MM.1S (cell line): ENCODE data around the gene STYXL1.
"Not testable (repeated sequence)": the region's sequence is repeated elsewhere in the genome, so short reads cannot be mapped to it uniquely, and the experiment has no call there.

Experiments used
- DNase-seq: peaks from one replicate; pipeline ENCODE4 v3.0.0-alpha.2; 2015
- H2AFZ ChIP-seq: fragments of 300-600 bp; sonication (generic); 2 replicates; pipeline ENCODE4 v1.6.0; 2016; ENCODE audit warnings: antibody characterized with exemption, low read length
- H3F3A ChIP-seq: fragments of 300-600 bp; sonication (generic); 2 replicates; pipeline ENCODE4 v1.6.1; 2016; ENCODE audit warnings: mild to moderate bottlenecking, antibody characterized with exemption, low read length, moderate library complexity, mixed read lengths; ENCODE audit not compliant: insufficient read depth
- H3K27ac ChIP-seq: fragments of 300-600 bp; sonication (generic); 2 replicates; pipeline ENCODE4 v1.5.1; 2016; ENCODE audit warnings: mild to moderate bottlenecking, low read length
- H3K27me3 ChIP-seq: fragments of 300-600 bp; sonication (generic); replicated peaks from 2 replicates; pipeline ENCODE4 v1.6.0; 2016; ENCODE audit warnings: low read length; ENCODE audit not compliant: insufficient read depth
- H3K36me3 ChIP-seq: fragments of 300-600 bp; sonication (generic); replicated peaks from 2 replicates; pipeline ENCODE4 v1.6.1; 2016; ENCODE audit warnings: mild to moderate bottlenecking, low read length, mixed read lengths; ENCODE audit not compliant: insufficient read depth
- H3K4me1 ChIP-seq: fragments of 300-600 bp; sonication (generic); 2 replicates; pipeline ENCODE4 v1.6.1; 2016; ENCODE audit warnings: low read length, mixed read lengths
- H3K4me2 ChIP-seq: fragments of 300-600 bp; sonication (generic); 2 replicates; pipeline ENCODE4 v1.6.0; 2016; ENCODE audit warnings: low read depth, low read length
- H3K4me3 ChIP-seq: fragments of 300-600 bp; sonication (generic); 2 replicates; pipeline ENCODE4 v1.5.1; 2016; ENCODE audit warnings: low read length, mixed read lengths
- H3K79me2 ChIP-seq: fragments of 300-600 bp; sonication (generic); 2 replicates; pipeline ENCODE4 v1.6.1; 2016; ENCODE audit warnings: mixed run types, low read length, mixed read lengths
- H3K9ac ChIP-seq: fragments of 300-600 bp; sonication (generic); 2 replicates; pipeline ENCODE4 v1.6.1; 2016; ENCODE audit warnings: low read length, mixed read lengths
- H3K9me2 ChIP-seq: fragments of 300-600 bp; sonication (generic); replicated peaks from 2 replicates; pipeline ENCODE4 v1.6.1; 2016; ENCODE audit warnings: mild to moderate bottlenecking, low read length, mixed read lengths; ENCODE audit not compliant: insufficient read depth
- H3K9me3 ChIP-seq: fragments of 300-600 bp; sonication (generic); replicated peaks from 2 replicates; pipeline ENCODE4 v1.6.1; 2016; ENCODE audit warnings: mild to moderate bottlenecking, low read length, mixed read lengths; ENCODE audit not compliant: insufficient read depth
- H4K20me1 ChIP-seq: fragments of 300-600 bp; sonication (generic); 2 replicates; pipeline ENCODE4 v1.6.1; 2016; ENCODE audit warnings: mild to moderate bottlenecking, low read length, moderate library complexity, mixed read lengths; ENCODE audit not compliant: insufficient read depth
- CTCF ChIP-seq: fragments of 300-600 bp; sonication (generic); IDR thresholded peaks from 2 replicates; pipeline ENCODE4 v1.5.1; 2016; ENCODE audit warnings: antibody characterized with exemption, low read length, mixed read lengths
- EZH2 ChIP-seq: fragments of 300-600 bp; sonication (generic); optimal IDR thresholded peaks from 2 replicates; pipeline ENCODE3; 2017; ENCODE audit warnings: low read depth, mild to moderate bottlenecking, antibody characterized with exemption, low read length, mixed read lengths
- EZH2phosphoT487 ChIP-seq: fragments of 300-600 bp; sonication (generic); IDR thresholded peaks from 2 replicates; pipeline ENCODE4 v1.6.1; 2018; ENCODE audit warnings: antibody characterized with exemption, low read length

The STYXL1 gene

DNA sequence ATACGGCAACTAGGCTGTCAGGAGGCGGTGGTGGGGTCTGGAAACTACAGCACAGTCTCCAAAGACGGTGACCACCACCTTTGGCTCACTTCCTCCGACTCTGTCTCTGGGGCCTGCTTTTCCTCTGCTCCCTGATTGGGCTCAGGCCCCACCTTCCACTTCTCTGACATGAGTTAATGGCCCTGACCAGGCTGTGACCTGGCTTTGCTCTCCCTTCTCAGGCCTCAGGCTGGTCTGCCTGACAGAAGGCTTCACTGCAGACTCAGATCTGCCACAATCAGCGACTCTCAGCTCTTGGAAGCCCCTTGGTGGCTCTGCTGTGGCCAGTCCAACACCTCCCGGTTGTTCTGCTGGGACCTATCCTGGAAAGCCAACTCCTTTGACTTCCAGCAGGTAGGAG, 7.7 kb downstream of the STYXL1 start:
- Histone ChIP-seq H4K20me1 (no peaks in the 10 kb centered on the region), H3K27ac (no peak overlapping the region)

DNA sequence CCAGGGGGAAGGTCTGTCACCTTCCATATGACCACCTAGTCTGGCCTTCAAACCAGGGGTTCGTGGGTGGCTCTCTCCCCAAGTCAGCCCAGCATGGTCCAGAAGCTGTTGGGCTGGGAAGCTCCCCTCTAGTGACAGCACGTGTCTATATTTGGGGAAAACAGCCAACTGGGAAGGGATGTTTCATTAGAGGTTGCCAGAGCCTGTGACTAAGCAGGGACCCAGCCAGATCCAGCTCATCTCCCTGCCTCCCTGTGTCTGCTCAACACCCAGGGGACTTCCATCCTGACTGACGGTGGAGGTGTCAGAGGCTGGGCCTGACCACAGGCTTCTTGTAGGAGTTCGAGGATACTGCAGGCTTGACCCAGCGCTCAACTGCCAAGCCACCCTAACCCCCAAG, 10.5 kb downstream of the STYXL1 start:
- no peaks in the 10 kb centered on the region for H3K79me2 ChIP-seq
- no peak overlapping the region for H3K4me2 ChIP-seq
- TF ChIP-seq CTCF (no peak), EZH2 (no peak), EZH2phosphoT487 (no peak)
- H3K4me3 ChIP-seq: no peak overlapping the region
- H3K27me3 ChIP-seq: no peaks in the 10 kb centered on the region
- no peaks in the 10 kb centered on the region for H3K4me1 ChIP-seq
- H3F3A ChIP-seq: no peaks in the 10 kb centered on the region
- no peaks in the 10 kb centered on the region for H3K9me3 ChIP-seq
- H3K9me2 ChIP-seq: no peaks in the 10 kb centered on the region
- H2AFZ ChIP-seq: no peak overlapping the region
- no peaks in the 10 kb centered on the region for H3K36me3 ChIP-seq
- no peaks in the 10 kb centered on the region for H4K20me1 ChIP-seq
- no peak overlapping the region for H3K9ac ChIP-seq
- no peak overlapping the region for H3K27ac ChIP-seq
- no peak for DNase-seq

More for the DNA sequence above, 7.7 kb downstream of the STYXL1 start:
- Histone ChIP-seq H3K4me1 (no peaks in the 10 kb centered on the region), H3K9me3 (no peaks in the 10 kb centered on the region), H2AFZ (no peak overlapping the region), H3F3A (no peaks in the 10 kb centered on the region), H3K27me3 (no peaks in the 10 kb centered on the region), H3K36me3 (no peaks in the 10 kb centered on the region), H3K4me3 (no peak overlapping the region), H3K9ac (no peak overlapping the region), H3K79me2 (peaks cover 5% of the 10 kb centered on the region), H3K4me2 (no peak overlapping the region), H3K9me2 (no peaks in the 10 kb centered on the region)
- TF ChIP-seq EZH2phosphoT487 (no peak), CTCF (no peak), EZH2 (no peak)
- no peak for DNase-seq

DNA sequence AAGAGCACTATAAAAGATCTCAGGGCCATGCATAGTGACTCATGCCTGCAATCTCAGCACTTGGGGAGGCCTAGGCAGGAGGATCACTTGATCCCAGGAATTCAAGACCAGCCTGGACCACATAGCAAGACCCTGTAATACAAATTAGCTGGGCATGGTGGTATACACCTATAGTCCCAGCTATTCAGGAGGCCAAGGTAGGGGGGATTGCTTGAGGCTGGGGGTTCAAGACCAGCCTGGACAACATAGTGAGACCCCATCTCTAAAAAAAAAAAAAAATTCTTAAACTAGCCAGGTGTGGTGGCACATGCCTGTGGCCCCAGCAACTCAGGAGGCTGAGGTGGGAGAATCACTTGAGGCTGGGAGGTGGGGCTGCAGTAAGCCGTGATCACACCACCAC, 15.8 kb downstream of the STYXL1 start:
- Histone ChIP-seq H3K4me3 (no peak overlapping the region), H3F3A (no peaks in the 10 kb centered on the region), H3K9me2 (no peaks in the 10 kb centered on the region), H3K4me2 (no peak overlapping the region), H3K79me2 (no peaks in the 10 kb centered on the region), H3K27me3 (no peaks in the 10 kb centered on the region), H2AFZ (no peak overlapping the region), H3K36me3 (no peaks in the 10 kb centered on the region), H3K9ac (no peak overlapping the region), H4K20me1 (no peaks in the 10 kb centered on the region), H3K9me3 (no peaks in the 10 kb centered on the region), H3K27ac (no peak overlapping the region), H3K4me1 (no peaks in the 10 kb centered on the region)
- TF ChIP-seq CTCF (no peak), EZH2 (no peak), EZH2phosphoT487 (no peak)
- DNase-seq: no peak

- not testable (repeated sequence) for H3K27me3 ChIP-seq, H3K9me3 ChIP-seq, H3K9me2 ChIP-seq, H3K9ac ChIP-seq, H3K79me2 ChIP-seq, H3K36me3 ChIP-seq, H3K4me2 ChIP-seq, H3K4me3 ChIP-seq, H3K27ac ChIP-seq, DNase-seq, H3F3A ChIP-seq, H4K20me1 ChIP-seq, H3K4me1 ChIP-seq, H2AFZ ChIP-seq
Measured at GRCh38 chr7:76029682-76030081, 18.1 kb downstream of the STYXL1 start.
